Astrocyte (in vitro differentiated cells and primary cell): ENCODE data around the gene SARDH. TPM values are rescaled to one million over a fixed set of nuclear protein-coding genes. Genes with fewer than 3 reads are reported as not detected.

Source experiments
- DNase-seq: peaks from one replicate; pipeline ENCODE4 v3.0.0-alpha.2; 2010; ENCODE audit warnings: low read depth
- FAIRE-seq: peaks from 2 replicates; lab custom pipeline; 2011; peaks lifted over from hg19 to GRCh38; lab: Jason Lieb, UNC
- H2AFZ ChIP-seq: 2 replicates; pipeline ENCODE4 v1.6.0; 2012; ENCODE audit warnings: low read depth, low read length, inconsistent platforms
- H3K27ac ChIP-seq: 2 replicates; pipeline ENCODE4 v1.5.1; 2011; ENCODE audit warnings: low read depth, low read length, inconsistent platforms
- H3K27me3 ChIP-seq: 2 replicates; pipeline ENCODE4 v1.6.0; 2011; ENCODE audit warnings: low read length, inconsistent platforms; ENCODE audit not compliant: insufficient read depth
- H3K36me3 ChIP-seq: 2 replicates; pipeline ENCODE4 v1.5.1; 2011; ENCODE audit warnings: low read length, inconsistent platforms; ENCODE audit not compliant: insufficient read depth
- H3K4me1 ChIP-seq: 2 replicates; pipeline ENCODE4 v1.5.1; 2011; ENCODE audit warnings: low read length, inconsistent platforms; ENCODE audit not compliant: insufficient read depth
- H3K4me2 ChIP-seq: 2 replicates; pipeline ENCODE4 v1.6.0; 2012; ENCODE audit warnings: low read length, inconsistent platforms
- H3K4me3 ChIP-seq: 2 replicates; pipeline ENCODE4 v1.5.1; 2011; ENCODE audit warnings: low read depth, mild to moderate bottlenecking, low read length, inconsistent platforms; ENCODE audit not compliant: insufficient read depth
- H3K79me2 ChIP-seq: 2 replicates; pipeline ENCODE4 v1.6.0; 2012; ENCODE audit warnings: mild to moderate bottlenecking, low read length, inconsistent platforms; ENCODE audit not compliant: insufficient read depth
- H3K9ac ChIP-seq: 2 replicates; pipeline ENCODE4 v1.6.0; 2012; ENCODE audit warnings: mild to moderate bottlenecking, low read length, inconsistent platforms
- H3K9me3 ChIP-seq: 2 replicates; pipeline ENCODE4 v1.5.1; 2012; ENCODE audit warnings: low read depth, mild to moderate bottlenecking, low read length, inconsistent platforms; ENCODE audit not compliant: insufficient read depth
- H4K20me1 ChIP-seq: 2 replicates; pipeline ENCODE4 v1.6.0; 2012; ENCODE audit warnings: low read length, inconsistent platforms; ENCODE audit not compliant: insufficient read depth
- H3K27ac Mint-ChIP-seq: one replicate; pipeline ENCODE4 v1.8.0; 2021; ENCODE audit warnings: mild to moderate bottlenecking, mixed read lengths; ENCODE audit not compliant: unreplicated experiment
- H3K27me3 Mint-ChIP-seq: one replicate; pipeline ENCODE4 v1.8.0; 2021; ENCODE audit warnings: low read depth, mixed read lengths; ENCODE audit not compliant: unreplicated experiment
- H3K36me3 Mint-ChIP-seq: one replicate; pipeline ENCODE4 v1.8.0; 2021; ENCODE audit warnings: low read depth, mixed read lengths; ENCODE audit not compliant: unreplicated experiment
- H3K4me1 Mint-ChIP-seq: one replicate; pipeline ENCODE4 v1.8.0; 2021; ENCODE audit warnings: low read depth, mixed read lengths; ENCODE audit not compliant: unreplicated experiment
- H3K4me3 Mint-ChIP-seq: one replicate; pipeline ENCODE4 v1.8.0; 2021; ENCODE audit warnings: mild to moderate bottlenecking, moderate library complexity, mixed read lengths; ENCODE audit not compliant: unreplicated experiment
- H3K9me3 Mint-ChIP-seq: one replicate; pipeline ENCODE4 v1.8.0; 2021; ENCODE audit warnings: mild to moderate bottlenecking, mixed read lengths; ENCODE audit not compliant: unreplicated experiment
- CTCF ChIP-seq: IDR thresholded peaks from 2 replicates; pipeline ENCODE4 v1.5.1; 2011; ENCODE audit warnings: low read depth, mild to moderate bottlenecking, inconsistent platforms, low read length, moderate library complexity; ENCODE audit not compliant: insufficient read depth
- EZH2 ChIP-seq: IDR thresholded peaks from 2 replicates; pipeline ENCODE4 v1.6.1; 2012; ENCODE audit warnings: mild to moderate bottlenecking, low read length, inconsistent platforms; ENCODE audit not compliant: insufficient read depth
- total RNA-seq: library from RNA; stranded (reverse); gene quantifications from 2 replicates; pipeline ENCODE4 v1.2.1, GENCODE V29; 2021

SARDH gene
- total RNA-seq, 1 donor from 2014 or later, result 2.8 TPM

- H3K79me2 ChIP-seq, result no peaks in the 10 kb centered on the region
- H3K4me3 ChIP-seq, result no peak overlapping the region
- Mint-ChIP-seq H3K27me3 (peaks cover 64% of the 10 kb centered on the region), H3K4me1 (peaks cover 5% of the 10 kb centered on the region), H3K9me3 (no peaks in the 10 kb centered on the region), H3K36me3 (no peaks in the 10 kb centered on the region), H3K27ac (no peak overlapping the region), H3K4me3 (no peak overlapping the region)
- no peak overlapping the region for H3K4me2 ChIP-seq
- no peak overlapping the region for H2AFZ ChIP-seq
- H3K9me3 ChIP-seq, result no peaks in the 10 kb centered on the region
- H3K27ac ChIP-seq, result no peak overlapping the region
- FAIRE-seq (no peak), DNase-seq (no peak)
- no peak for TF ChIP-seq CTCF
- TF ChIP-seq EZH2, result no peak
- H3K36me3 ChIP-seq, result no peaks in the 10 kb centered on the region
- H3K4me1 ChIP-seq, result peaks cover 11% of the 10 kb centered on the region
- H3K27me3 ChIP-seq, result peaks cover 13% of the 10 kb centered on the region
- no peak overlapping the region for H3K9ac ChIP-seq
- H4K20me1 ChIP-seq, result no peaks in the 10 kb centered on the region
These were observed 83.2 kb downstream of the SARDH start for GRCh38 chr9:133654736-133655657.

DNA sequence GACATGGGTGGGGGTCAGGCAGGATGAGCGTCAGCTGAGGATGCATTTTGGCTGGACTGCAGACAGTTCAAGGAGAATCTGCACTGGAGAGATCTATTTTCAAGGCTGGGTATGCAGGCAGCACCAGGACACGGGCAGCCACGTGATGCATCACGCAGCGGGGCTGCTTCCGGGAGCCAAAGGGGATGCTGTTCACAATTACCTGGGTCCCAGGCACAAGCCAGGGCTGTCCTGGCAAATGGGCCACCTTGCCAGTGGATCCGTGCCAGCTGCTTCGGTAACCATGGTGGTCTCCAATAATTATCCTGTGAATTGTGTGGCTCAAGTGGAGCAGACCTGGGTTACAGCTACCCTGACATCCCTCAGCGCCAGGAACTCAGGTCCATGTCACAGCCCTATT is 84.5 kb downstream of the SARDH start:
- Histone ChIP-seq H3K9me3 (no peaks in the 10 kb centered on the region), H3K27ac (no peak overlapping the region), H3K9ac (no peak overlapping the region), H3K27me3 (peaks cover 16% of the 10 kb centered on the region), H3K4me1 (peaks cover 5% of the 10 kb centered on the region), H4K20me1 (no peaks in the 10 kb centered on the region), H3K79me2 (no peaks in the 10 kb centered on the region), H3K4me2 (no peak overlapping the region), H3K36me3 (no peaks in the 10 kb centered on the region), H3K4me3 (no peak overlapping the region), H2AFZ (no peak overlapping the region)
- no peak for DNase-seq
- no peak for TF ChIP-seq CTCF
- no peak for TF ChIP-seq EZH2
- Mint-ChIP-seq H3K9me3 (no peaks in the 10 kb centered on the region), H3K4me3 (no peak overlapping the region), H3K27me3 (peaks cover 65% of the 10 kb centered on the region), H3K4me1 (peaks cover 3% of the 10 kb centered on the region), H3K27ac (no peak overlapping the region), H3K36me3 (no peaks in the 10 kb centered on the region)
- no peak for FAIRE-seq

DNA sequence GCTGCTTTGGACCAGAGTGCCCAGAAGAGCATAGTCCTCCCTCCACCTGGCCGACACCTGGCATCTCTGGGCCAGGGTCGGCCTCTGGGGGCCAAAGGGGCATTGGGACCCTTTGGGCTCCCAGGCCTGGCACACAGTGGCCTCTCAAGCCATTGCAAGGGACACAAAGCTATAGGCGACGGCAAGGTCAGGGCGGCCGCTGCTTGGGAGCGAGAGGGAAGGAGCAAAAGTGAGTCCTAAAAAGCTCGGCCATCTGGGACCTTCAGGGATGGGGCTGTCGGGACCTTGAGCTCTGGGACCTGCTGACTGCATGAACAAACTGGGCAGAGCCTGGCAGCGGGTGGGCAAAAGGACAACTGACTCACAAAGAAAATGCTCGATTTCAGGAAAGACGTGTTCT is 88.1 kb downstream of the SARDH start:
- Histone ChIP-seq H4K20me1 (no peaks in the 10 kb centered on the region), H3K36me3 (no peaks in the 10 kb centered on the region), H3K4me2 (no peak overlapping the region), H3K4me3 (no peak overlapping the region), H3K27me3 (peaks cover 27% of the 10 kb centered on the region), H3K9me3 (no peaks in the 10 kb centered on the region), H3K27ac (no peak overlapping the region), H3K4me1 (no peaks in the 10 kb centered on the region), H2AFZ (no peak overlapping the region), H3K79me2 (no peaks in the 10 kb centered on the region), H3K9ac (no peak overlapping the region)
- Mint-ChIP-seq H3K4me3 (no peak overlapping the region), H3K36me3 (no peaks in the 10 kb centered on the region), H3K9me3 (no peaks in the 10 kb centered on the region), H3K4me1 (peaks cover 4% of the 10 kb centered on the region), H3K27me3 (peaks cover 69% of the 10 kb centered on the region), H3K27ac (no peak overlapping the region)
- DNase-seq, result no peak
- TF ChIP-seq CTCF (no peak), EZH2 (no peak)
- no peak for FAIRE-seq
